HG03108 (cell line): ENCODE results near the gene ZNF573.

Experiments
- ATAC-seq: cut with Tn5 transposase; IDR thresholded peaks from one replicate; pipeline ENCODE4 v1.9.1; 2021; ENCODE audit warnings: moderate library complexity; ENCODE audit not compliant: unreplicated experiment

ZNF573 gene

GRCh38 chr19:37698216-37698615, 81.2 kb downstream of the ZNF573 start:
- ATAC-seq, result no peak

- ATAC-seq, result no peak
These were observed 84.1 kb downstream of the ZNF573 start for GRCh38 chr19:37695144-37695899.

GRCh38 chr19:37692956-37693620, 86.3 kb downstream of the ZNF573 start:
- no peak for ATAC-seq

GRCh38 chr19:37691881-37692504, 87.4 kb downstream of the ZNF573 start:
- no peak for ATAC-seq
